ENCODE data around the gene SLIRP.
"Not testable (repeated sequence)": the region's sequence is repeated elsewhere in the genome, so short reads cannot be mapped to it uniquely, and the experiment has no call there.

The SLIRP gene

DNA sequence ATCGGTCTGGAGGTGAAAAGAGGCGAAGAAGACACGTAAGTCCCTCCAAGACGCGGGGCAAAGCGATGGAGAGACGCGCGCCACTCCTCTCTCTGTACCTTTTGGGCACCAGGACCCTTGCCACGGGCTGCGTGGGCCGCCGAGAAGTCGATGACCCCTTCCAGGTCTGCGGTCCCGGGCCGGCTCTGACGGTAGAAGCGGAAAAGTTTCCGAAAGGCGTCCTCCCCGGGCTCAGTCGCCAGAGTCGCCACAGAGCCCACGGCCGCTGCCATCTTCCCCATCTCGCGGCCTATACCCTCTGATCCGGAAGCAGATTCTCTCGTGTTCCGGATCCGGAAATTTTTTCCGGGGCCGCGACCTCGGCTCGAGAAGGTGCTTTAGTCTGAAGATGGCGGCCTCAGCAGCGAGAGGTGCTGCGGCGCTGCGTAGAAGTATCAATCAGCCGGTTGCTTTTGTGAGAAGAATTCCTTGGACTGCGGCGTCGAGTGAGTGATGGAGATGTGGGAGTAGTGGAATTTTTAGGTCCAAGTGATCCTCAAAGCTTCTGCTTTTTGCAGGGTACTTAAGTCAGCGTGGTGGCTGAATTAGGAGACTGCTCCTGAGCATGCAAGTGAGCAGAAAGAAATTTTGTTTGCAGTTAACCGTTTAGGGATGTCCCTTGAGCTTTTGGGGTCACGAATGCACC is at the start of gene SLIRP, which contains the start of gene ALKBH1:
Gene SLIRP (plus strand): TSS at position 380 of the 685 bp plus-strand sequence. CDS start 9 bp downstream, at position 389.
Gene ALKBH1 (minus strand): TSS at position 300 of the 685 bp plus-strand sequence. CDS start 19 bp downstream, at position 281.
- peak; percentile 91 for DNase-seq

DNA sequence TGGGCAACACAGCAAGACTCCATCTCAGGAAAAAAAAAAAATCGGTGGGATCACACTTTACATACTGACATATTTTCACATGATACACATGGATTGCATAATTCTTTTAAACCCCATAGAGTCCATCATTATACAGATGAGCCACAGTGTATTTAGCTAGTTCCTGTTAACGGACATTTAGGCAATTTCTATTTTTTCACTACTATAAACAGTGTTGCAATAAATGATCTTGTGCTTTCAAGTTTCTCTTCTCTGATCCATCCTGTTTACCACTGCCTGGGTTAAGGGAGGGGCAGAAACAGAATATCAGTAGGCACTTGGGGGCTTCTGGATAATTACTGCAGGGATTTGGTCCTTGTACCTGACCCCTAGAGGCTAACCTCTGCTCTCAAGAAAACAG is 48.1 kb upstream of the SLIRP start:
- no peak for DNase-seq

DNA sequence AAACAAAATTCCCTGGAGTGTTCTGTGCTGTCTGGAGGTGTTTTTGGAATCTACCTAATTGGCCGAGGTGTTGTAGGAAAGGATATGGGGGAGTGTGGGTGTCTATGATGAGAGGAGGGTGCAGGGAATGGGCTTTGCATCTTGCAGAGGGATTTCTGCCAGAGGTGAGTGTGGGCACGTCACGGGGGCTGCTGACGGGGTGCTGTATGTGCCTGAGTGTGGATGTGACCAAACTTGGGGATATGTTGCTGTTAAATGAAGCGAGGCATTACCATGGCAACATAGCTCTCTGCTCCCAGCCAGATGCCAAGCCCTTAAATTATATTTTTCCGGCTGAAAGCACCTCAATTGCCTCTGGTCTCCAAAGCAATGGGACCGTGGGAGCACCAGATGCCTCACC is 47.1 kb upstream of the SLIRP start:
- no peak for DNase-seq

DNA sequence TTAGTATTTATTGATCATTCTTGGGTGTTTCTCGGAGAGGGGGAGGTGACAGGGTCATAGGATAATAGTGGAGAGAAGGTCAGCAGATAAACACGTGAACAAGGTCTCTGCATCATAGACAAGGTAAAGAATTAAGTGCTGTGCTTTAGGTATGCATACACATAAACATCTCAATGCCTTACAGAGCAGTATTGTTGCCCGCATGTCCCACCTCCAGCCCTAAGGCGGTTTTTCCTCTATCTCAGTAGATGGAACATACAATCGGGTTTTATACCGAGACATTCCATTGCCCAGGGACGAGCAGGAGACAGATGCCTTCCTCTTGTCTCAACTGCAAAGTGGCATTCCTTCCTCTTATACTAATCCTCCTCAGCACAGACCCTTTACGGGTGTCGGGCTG is 46.3 kb upstream of the SLIRP start:
- not testable (repeated sequence) for DNase-seq

DNA sequence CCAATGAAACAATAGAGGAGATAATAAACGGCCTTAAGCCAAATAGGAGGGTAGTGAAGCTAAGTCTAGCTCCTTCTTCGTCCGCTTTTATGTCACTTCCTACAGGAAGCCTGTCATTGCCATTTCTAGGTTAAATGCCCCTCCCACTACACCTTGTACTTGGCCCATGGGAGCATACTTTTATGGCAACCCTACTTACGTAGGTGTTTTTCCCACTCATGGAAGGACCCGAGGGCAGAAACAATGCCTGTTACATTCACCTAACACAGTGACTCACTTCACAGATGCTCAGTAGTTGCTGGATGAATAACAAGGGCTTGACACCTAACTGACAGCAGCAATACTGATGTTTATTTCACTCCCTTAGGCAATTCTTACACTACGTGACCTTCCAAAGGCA is 44.6 kb upstream of the SLIRP start:
- no peak for DNase-seq

DNA sequence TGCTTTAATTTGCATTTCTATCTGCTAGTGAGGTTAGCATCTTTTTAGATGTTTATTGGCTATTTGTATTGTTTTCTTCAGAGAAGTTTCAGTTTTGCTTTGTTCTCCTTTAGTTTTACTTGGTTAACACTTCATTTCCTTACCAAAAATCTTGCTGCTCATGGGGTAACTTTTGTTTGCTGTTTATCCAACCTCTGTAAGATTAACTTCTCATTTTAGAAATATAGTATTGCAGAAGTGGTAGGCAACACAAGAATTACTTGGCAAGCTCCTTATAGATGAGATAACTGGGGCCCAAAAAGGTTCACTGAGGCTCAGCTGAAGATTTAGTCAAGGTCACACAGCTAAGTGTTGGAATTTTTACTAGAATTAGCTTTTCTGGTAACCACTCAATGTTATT is 40.6 kb upstream of the SLIRP start:
- DNase-seq: no peak

DNA sequence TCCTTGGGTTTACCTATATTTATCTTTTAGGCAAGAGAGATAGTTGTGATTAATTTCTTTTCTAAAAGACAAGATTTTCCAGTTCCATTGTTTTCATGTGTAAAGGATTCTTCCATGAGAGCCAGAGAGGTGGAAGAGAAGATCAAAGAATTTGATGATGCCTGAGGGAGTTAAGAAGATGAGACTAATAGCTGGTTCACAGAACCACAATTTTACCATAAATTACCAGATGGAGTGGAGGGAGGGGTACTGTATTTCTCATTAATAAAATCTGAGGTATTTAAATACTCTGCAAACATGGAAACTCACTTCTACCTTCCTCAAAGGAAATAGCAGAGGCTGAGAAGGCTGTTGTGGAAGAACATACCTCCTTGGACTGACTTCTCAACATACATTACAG is 34.7 kb upstream of the SLIRP start:
- DNase-seq: no peak

DNA sequence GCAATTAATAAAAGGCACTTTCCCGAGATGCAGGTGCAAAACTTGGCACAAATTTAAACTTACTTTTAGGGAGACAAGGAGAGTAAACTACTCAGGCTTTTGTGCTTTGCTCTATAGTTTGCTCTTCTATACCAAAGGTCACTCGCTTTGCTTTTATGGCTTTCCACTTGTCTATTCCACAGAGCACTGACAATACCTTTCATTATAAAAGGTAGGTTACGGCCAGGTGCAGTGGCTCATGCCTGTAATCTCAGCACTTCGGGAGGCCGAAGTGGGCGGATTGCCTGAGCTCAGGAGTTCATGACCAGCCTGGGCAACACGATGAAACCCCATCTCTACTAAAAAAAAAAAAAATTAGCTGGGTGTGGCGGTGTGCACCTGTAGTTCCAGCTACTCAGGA is 33.0 kb upstream of the SLIRP start:
- no peak for DNase-seq

DNA sequence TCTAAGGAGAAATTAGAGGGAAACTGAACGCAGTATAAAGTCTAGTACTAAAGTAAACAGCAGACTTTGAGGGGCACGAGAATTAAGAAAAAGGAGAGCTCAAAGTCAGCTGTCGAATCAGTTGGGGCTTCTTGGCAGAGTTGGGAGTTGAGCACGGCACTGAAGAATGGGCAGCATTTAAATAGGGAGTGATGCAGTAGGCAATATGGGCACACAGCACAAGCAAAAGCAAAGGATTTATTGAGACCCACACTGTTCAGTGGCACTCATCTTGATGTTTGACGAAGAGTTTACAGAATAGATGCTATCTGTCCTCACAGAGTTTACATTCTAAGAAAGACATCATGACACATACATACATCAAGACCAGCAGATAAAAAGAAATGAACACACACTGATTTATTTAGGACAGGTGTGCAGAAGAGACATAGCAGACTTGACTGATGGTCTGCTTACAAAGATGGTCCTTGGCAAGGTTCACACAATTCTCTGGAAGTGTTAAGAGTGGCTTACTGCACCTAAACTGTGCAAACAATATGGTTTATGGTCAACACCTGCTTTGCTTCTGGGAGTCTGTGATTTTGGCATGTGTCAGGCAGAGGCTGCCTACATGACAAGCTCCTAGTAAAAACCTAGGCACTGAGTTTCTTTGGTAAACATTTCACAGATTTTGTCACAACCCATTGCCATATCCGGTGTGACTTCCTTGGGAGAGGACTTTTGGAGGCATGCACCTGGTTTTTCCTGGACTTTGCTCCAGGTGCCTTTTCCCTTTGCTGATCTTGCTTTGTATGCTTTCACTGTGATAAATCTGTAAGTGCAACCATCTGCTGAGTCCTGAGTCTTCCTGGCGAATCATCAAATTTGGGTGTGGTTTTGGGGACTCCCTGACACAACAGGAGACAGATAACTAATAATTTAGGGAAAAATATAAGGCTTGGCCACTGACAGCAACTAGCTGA is 26.4 kb upstream of the SLIRP start:
- DNase-seq: no peak

DNA sequence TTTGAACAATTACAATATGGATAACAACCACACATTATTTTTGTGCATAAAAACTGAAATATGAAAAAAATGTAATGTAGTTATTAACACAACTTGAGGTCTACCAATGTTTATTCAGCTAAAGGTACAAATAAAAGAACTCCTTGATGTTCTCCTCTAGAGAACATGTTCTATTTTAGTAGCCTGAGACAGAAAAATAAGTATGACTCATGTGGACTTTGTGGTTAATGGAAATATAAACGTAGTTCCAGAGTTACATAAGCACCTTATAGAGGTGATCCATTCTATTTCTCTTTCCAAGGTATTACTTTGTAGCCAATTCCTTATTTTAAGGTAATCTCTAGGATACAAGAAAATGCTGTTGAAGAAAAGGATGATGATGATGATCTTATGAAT is 25.7 kb upstream of the SLIRP start:
- DNase-seq: no peak

DNA sequence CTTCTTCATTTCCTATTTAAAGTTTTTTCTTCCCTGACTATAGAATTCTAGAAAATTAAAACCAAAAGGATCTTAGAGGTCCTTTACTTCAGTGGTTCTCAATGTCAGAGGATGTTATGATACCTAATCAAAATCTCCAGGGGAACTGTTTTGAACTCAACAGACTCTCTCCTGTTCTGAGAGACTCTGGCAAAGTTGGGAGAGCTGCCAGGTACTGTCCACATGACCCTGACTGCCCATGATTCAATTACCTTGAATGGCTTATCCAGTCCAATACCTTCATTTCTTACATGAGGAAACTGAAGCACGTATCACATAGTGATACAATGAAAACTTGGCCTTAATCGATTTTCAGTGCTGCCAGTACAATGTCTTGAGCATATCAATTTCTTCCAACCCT is 16.6 kb upstream of the SLIRP start:
- no peak for DNase-seq

DNA sequence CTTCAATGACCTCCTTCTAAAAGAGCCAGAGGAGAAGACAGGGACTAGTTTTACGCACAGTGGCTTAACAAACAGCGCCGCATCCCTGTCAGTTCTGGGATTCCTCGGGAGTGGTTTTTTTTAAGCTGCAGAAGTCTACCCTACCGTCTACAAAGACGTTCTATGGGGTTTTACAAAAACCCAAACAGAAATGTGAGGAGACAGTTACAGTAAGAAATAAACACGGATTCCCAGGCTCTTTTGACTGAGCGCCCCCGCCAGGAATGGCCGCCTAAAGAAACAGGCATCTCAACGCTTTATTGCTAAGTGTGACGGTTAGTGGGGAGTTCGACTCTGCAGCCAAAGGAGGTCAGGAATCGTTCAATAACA is 564 bp upstream of the SLIRP start:
- DNase-seq: no peak

DNA sequence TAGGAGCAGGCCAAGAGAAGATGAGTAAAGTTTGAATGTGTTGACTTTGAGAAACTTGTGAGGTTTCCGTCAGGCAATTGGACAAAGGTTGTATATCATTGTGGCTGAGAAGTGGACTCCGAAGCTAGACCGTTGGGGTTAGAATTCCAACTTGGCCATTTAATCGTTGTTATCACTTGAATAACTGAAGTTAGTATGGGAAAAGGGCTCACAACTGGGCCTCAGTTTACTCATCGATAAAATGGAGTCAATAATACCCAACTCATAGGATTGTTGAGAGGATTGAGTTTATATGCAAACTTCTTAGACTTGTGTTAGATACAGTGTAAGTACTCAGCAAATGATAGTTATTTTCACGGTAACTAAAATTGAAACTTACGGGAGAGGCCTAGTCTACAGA is 846 bp downstream of the SLIRP start:
- no peak for DNase-seq

DNA sequence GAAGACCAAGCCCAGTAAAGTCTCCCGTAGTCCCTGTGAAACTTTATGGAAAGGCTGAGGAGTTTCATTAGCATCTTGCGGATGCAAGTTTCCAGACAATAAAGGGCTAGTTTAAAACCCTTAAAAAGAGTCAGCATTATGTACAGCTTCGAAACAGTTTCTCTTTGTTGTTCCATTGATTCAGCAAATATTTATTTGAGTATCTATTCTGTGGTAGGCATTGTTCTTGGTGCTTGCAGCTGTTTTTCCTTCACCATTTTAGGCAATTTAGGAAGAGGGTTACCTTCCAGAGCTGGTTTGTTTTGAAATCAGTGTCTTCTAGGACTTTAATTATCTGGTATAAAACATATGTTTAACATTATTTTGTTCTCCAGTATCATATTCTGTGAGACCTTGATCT is 1.5 kb downstream of the SLIRP start:
- DNase-seq: no peak

DNA sequence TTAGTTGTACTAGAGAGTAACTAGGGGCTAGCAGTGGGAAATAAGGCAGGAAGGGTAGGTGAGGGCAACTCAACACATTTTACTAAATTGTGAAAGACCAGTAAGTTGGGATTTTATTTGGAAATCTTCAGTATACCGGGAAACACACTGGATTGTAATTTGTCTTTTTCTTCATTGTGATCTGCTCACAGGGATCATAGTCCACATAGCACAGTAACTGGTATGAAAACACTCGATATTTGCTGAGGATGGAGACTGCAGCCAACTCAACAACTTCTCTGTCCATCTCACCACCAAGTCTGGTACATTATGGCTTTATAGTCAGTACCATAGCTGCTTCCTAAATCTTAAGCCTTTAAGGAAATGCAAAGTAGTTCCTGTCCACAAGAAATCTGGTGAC is 2.5 kb downstream of the SLIRP start:
- no peak for DNase-seq

DNA sequence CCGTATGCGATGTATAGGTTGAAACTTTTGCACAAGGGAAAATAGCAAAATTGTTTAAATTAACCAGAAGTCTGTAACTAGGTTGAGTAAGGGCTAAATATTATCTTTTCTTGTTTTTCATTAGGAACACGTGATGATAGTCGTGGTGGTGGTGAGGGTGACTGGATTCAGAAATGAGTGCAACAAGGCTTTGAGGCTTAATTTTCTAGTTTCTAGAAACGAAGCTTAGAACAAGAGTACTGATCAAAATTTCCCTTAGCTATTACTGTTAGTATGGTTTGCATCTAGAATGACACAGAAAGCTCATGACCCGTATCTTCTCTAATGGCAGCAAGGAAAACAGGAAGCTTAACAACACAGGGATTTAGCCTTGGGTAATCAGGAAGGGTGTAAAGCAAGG is 7.0 kb downstream of the SLIRP start:
- no peak for DNase-seq

DNA sequence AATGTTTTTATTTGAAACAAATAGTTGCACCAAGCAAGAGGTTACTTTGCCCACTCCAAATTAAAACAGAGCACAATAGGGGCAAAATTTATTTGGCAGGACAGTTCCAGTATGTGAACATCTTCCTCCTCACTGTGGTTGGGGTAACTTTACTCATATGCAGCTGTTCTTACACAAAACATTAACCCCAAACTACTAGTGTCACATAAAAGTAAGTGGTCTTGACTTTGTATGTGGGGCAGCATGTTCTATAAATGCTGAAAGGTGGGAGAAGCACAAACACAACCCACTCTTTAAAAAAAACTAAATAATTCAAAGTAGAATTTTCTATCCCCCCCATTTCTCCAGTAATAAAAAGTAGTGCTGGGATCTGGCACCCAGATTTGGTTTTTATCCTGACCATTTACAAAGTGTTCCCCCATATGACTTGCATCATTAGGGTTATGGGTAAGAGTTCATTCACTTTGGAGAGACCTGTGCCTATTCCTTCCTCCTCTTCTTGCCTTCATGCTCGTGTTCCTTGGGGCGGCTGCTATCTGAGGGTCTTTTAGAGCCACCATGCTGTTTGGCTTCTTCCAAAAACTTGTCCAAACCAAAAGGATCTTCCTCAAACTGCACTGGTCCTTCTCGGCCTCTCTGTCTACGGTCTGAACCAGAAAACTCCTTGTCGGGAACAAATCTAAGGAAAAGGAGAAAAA is 9.9 kb downstream of the SLIRP start:
- no peak for DNase-seq

DNA sequence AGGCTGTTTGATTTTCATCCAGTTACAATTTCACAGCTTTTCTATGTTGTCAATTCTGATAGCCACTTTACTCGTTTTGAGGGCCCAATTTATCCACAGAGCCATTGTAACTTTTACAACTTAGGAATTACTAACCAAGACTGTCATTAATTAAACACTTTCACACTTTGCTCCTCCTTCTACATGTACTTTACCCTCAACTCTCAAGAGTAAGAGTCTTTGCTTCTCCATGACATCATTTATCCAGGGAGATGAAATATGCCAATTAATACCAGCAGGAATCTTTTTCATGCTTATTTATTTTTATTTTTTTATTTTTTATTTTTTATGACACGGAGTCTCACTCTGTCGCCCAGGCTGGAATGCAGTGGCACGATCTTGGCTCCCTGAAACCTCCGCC is 13.5 kb downstream of the SLIRP start:
- DNase-seq: no peak

DNA sequence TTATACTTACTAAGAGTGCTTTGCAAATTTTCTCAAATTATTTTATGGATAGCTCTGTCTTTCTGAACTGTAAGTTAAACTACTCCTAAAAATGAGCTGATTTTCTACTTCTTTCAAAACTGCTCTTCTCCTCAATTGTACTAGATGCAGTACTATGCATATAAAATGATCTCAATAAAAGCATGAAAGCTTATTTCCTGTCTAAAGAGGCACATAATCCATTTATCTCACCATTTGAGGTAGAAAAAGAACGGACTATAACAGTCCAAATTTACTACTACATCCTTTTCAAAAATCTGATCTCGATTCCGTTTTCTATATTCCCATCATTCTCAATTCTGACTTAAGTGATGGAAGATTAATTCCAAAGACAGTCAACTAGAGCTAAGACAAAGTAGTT is 14.4 kb downstream of the SLIRP start:
- no peak for DNase-seq

DNA sequence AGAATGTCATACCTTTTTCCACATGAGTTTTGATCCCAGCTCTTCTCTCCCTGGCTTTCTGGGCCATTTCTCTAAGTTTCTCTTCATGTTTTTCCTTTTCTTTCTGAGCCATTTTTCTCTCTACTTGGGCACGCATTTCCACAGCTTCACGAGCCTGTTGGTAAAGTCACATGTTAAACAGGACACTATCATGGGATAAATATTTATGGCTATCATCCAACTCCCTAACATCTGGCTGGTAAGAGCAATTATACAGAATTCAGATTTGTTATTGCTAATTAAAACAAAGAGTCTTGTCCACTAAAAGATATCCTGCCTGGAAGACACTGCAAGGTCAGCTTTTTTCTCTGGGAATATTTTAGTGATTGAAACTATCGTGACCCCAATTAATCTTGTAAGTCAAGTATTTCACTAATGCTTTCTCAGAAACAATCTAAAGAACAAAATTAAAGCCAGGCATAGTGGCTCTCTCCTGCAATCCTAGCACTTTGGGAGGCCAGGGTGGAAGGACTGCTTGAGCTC is 23.1 kb downstream of the SLIRP start:
- DNase-seq: no peak

DNA sequence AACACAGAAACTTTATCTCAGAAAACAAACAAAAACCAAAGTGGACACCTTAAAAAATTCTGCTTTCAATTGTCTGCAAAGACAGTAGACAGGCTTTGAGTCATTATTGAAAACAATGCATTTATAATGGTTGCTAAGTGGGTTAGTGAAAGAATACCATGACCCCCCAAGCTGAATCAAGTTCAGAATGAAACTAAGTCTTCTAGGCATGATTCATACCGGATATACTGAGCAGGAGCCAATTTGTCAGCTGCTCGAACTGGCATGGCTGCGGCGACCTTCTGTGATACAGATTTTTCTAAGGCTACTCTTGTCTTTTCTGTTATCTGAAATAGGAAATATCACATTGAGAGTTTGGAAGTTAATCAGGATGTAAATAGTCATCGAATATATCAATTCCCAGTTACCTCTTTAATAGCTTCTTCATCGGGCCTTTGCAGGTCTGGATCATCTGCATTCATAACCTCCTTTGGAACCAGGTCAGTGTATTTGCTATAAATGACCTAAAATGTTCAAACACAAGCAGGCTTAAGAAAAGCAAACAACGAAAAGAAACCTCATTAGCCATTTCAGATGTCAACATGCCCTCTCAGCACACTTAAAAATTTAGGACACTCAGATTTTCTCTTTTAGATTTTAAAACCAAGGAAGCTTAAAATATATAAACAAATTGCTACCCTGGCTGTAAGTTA is 30.8 kb downstream of the SLIRP start:
- peak; percentile 11 for DNase-seq

DNA sequence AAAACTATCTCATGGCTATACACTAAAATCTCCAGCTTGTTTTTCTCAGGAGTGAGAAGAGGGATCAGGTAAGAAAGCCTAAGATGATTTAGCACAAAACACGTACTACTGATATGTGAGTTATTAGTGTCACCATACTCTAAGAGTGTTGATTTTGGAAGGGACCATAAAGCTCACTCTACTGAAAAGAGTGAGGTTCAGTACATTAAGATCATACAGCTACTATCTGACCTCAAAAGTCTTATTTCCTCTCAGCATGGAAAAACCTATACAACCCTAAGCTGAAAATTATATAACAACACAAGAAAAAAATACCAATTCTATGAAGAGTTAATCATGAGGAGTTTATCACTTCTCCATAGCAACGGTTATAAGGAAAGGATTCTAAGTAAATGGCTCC is 33.5 kb downstream of the SLIRP start:
- no peak for DNase-seq
